Subcutaneous abdominal adipose tissue (tissue), 5 donors: ENCODE results near the gene FGF9.
A peak's percentile ranks its signal among the peaks of the same experiment; 100 is the strongest.

Experiments
- H3K27ac ChIP-seq: one replicate; pipeline ENCODE4 v1.7.0; 2013; ENCODE audit warnings: low read depth, mild to moderate bottlenecking, inconsistent platforms, low read length, moderate library complexity
- H3K27me3 ChIP-seq, 5 donors: one replicate each; pipeline ENCODE4 v1.7.0; 2013; ENCODE audit warnings: low read length in 5 of 5, inconsistent platforms in 1 of 5; ENCODE audit not compliant: control insufficient read depth in 5 of 5, insufficient read depth in 4 of 5
- H3K36me3 ChIP-seq, 5 donors: one replicate each; pipeline ENCODE4 v1.7.0; 2013; ENCODE audit warnings: low read length in 5 of 5; ENCODE audit not compliant: control insufficient read depth in 5 of 5, insufficient read depth in 5 of 5
- H3K4me1 ChIP-seq, 5 donors: one replicate each; pipeline ENCODE4 v1.7.0; 2013; ENCODE audit warnings: low read length in 5 of 5, mild to moderate bottlenecking in 3 of 5, moderate library complexity in 1 of 5; ENCODE audit not compliant: control insufficient read depth in 5 of 5, insufficient read depth in 5 of 5
- H3K4me3 ChIP-seq, 5 donors: one replicate each; pipeline ENCODE4 v1.7.0; 2013; ENCODE audit warnings: low read length in 5 of 5, low read depth in 1 of 5
- H3K9ac ChIP-seq, 5 donors: one replicate each; pipeline ENCODE4 v1.7.0; 2013; ENCODE audit warnings: low read length in 5 of 5, mild to moderate bottlenecking in 4 of 5, moderate library complexity in 3 of 5
- H3K9me3 ChIP-seq, 5 donors: one replicate each; pipeline ENCODE4 v1.7.0; 2013; ENCODE audit warnings: low read length in 5 of 5; ENCODE audit not compliant: control insufficient read depth in 5 of 5
- donor health status: healthy.
- donor health status: healthy.
- donor health status: healthy.
- donor health status: healthy.
- donor health status: healthy.

FGF9 gene

GRCh38 chr13:21734961-21735360 is 64.1 kb downstream of the FGF9 start:
- H3K4me1 ChIP-seq, result peaks cover 0 to 4% (median 0%) of the 10 kb centered on the region in 5 donors
- no peak overlapping the region for H3K9ac ChIP-seq
- no peak overlapping the region for H3K27ac ChIP-seq
- H3K9me3 ChIP-seq, result peaks cover 0 to 5% (median 3%) of the 10 kb centered on the region in 5 donors
- H3K4me3 ChIP-seq, result no peak overlapping the region
- no peaks in the 10 kb centered on the region for H3K36me3 ChIP-seq
- peaks cover 8 to 20% (median 15%) of the 10 kb centered on the region in 5 donors for H3K27me3 ChIP-seq

- H3K9ac ChIP-seq, result no peak overlapping the region
- H3K27me3 ChIP-seq, result peaks cover 8 to 20% (median 15%) of the 10 kb centered on the region in 5 donors
- peaks cover 0 to 5% (median 3%) of the 10 kb centered on the region in 5 donors for H3K9me3 ChIP-seq
- H3K4me1 ChIP-seq, result peaks cover 0 to 4% (median 0%) of the 10 kb centered on the region in 5 donors
- no peaks in the 10 kb centered on the region for H3K36me3 ChIP-seq
- H3K27ac ChIP-seq, result no peak overlapping the region
- H3K4me3 ChIP-seq, result peak overlapping the region in 1 of 5 donors; percentile 6
These were observed 65.0 kb downstream of the FGF9 start for GRCh38 chr13:21735701-21736401.

GRCh38 chr13:21736926-21737325 is 66.1 kb downstream of the FGF9 start:
- H3K4me1 ChIP-seq, result peaks cover 0 to 4% (median 0%) of the 10 kb centered on the region in 5 donors
- H3K27ac ChIP-seq, result no peak overlapping the region
- no peak overlapping the region for H3K9ac ChIP-seq

GRCh38 chr13:21738630-21739029 is 67.8 kb downstream of the FGF9 start:
- Histone ChIP-seq H3K36me3 (no peaks in the 10 kb centered on the region), H3K4me3 (no peak overlapping the region), H3K9ac (no peak overlapping the region), H3K9me3 (no peaks in the 10 kb centered on the region), H3K4me1 (peaks cover 0 to 4% (median 0%) of the 10 kb centered on the region in 5 donors), H3K27ac (no peak overlapping the region), H3K27me3 (peaks cover 8 to 24% (median 17%) of the 10 kb centered on the region in 5 donors)

More at GRCh38 chr13:21736926-21737325, 66.1 kb downstream of the FGF9 start:
- H3K9me3 ChIP-seq, result peaks cover 0 to 5% (median 3%) of the 10 kb centered on the region in 5 donors
- H3K27me3 ChIP-seq, result peaks cover 8 to 24% (median 15%) of the 10 kb centered on the region in 5 donors
- H3K36me3 ChIP-seq, result no peaks in the 10 kb centered on the region
- H3K4me3 ChIP-seq, result no peak overlapping the region

- H3K4me1 ChIP-seq, result peaks cover 0 to 4% (median 0%) of the 10 kb centered on the region in 5 donors
- no peak overlapping the region for H3K27ac ChIP-seq
- H3K36me3 ChIP-seq, result no peaks in the 10 kb centered on the region
- no peak overlapping the region for H3K4me3 ChIP-seq
- peaks cover 8 to 24% (median 18%) of the 10 kb centered on the region in 5 donors for H3K27me3 ChIP-seq
- H3K9ac ChIP-seq, result no peak overlapping the region
- no peaks in the 10 kb centered on the region for H3K9me3 ChIP-seq
These were observed 68.9 kb downstream of the FGF9 start for GRCh38 chr13:21739771-21740170.

GRCh38 chr13:21741396-21741979 is 70.6 kb downstream of the FGF9 start:
- no peaks in the 10 kb centered on the region for H3K9me3 ChIP-seq
- H3K27ac ChIP-seq, result no peak overlapping the region
- peaks cover 8 to 23% (median 18%) of the 10 kb centered on the region in 5 donors for H3K27me3 ChIP-seq
- no peak overlapping the region for H3K4me3 ChIP-seq
- no peaks in the 10 kb centered on the region for H3K4me1 ChIP-seq
- no peaks in the 10 kb centered on the region for H3K36me3 ChIP-seq
- H3K9ac ChIP-seq, result no peak overlapping the region

GRCh38 chr13:21742096-21742495 is 71.2 kb downstream of the FGF9 start:
- Histone ChIP-seq H3K9ac (no peak overlapping the region), H3K4me3 (no peak overlapping the region), H3K4me1 (no peaks in the 10 kb centered on the region)

GRCh38 chr13:21744149-21744548 is 73.3 kb downstream of the FGF9 start:
- H3K4me1 ChIP-seq, result no peaks in the 10 kb centered on the region
- H3K27me3 ChIP-seq, result peaks cover 0 to 9% (median 4%) of the 10 kb centered on the region in 5 donors

More at GRCh38 chr13:21742096-21742495, 71.2 kb downstream of the FGF9 start:
- no peak overlapping the region for H3K27ac ChIP-seq
- H3K9me3 ChIP-seq, result no peaks in the 10 kb centered on the region
- peaks cover 8 to 22% (median 18%) of the 10 kb centered on the region in 5 donors for H3K27me3 ChIP-seq
- H3K36me3 ChIP-seq, result no peaks in the 10 kb centered on the region

GRCh38 chr13:21745307-21745706 is 74.4 kb downstream of the FGF9 start:
- no peak overlapping the region for H3K4me3 ChIP-seq
- H3K36me3 ChIP-seq, result no peaks in the 10 kb centered on the region
- H3K4me1 ChIP-seq, result no peaks in the 10 kb centered on the region
- H3K9me3 ChIP-seq, result peaks cover 0 to 2% (median 0%) of the 10 kb centered on the region in 5 donors
- H3K9ac ChIP-seq, result no peak overlapping the region
- no peak overlapping the region for H3K27ac ChIP-seq
- peaks cover 0 to 4% (median 3%) of the 10 kb centered on the region in 5 donors for H3K27me3 ChIP-seq

More at GRCh38 chr13:21744149-21744548, 73.3 kb downstream of the FGF9 start:
- Histone ChIP-seq H3K9ac (no peak overlapping the region), H3K4me3 (no peak overlapping the region), H3K9me3 (no peaks in the 10 kb centered on the region), H3K36me3 (no peaks in the 10 kb centered on the region), H3K27ac (no peak overlapping the region)

- Histone ChIP-seq H3K4me3 (no peak overlapping the region), H3K4me1 (no peaks in the 10 kb centered on the region), H3K9ac (no peak overlapping the region), H3K36me3 (no peaks in the 10 kb centered on the region), H3K27me3 (peaks cover 0 to 4% (median 2%) of the 10 kb centered on the region in 5 donors), H3K27ac (no peak overlapping the region), H3K9me3 (peaks cover 0 to 2% (median 0%) of the 10 kb centered on the region in 5 donors)
These were observed 76.6 kb downstream of the FGF9 start for GRCh38 chr13:21747456-21747855.
